Omental fat pad (tissue), 4 donors: Measurements from ENCODE around the gene LETM1. TPM values are rescaled to one million over a fixed set of nuclear protein-coding genes. Genes with fewer than 3 reads are reported as not detected.

Source experiments
- ATAC-seq: fragments of 150-250 bp; one replicate; pipeline ENCODE4 v1.9.1; 2016; ENCODE audit warnings: mild to moderate bottlenecking, moderate library complexity; ENCODE audit not compliant: low FRiP score
- DNase-seq: peaks from one replicate; pipeline ENCODE4 v3.0.0-alpha.2; 2019; ENCODE audit warnings: low spot score
- CTCF ChIP-seq, 3 donors: fragments of 450-650 bp; IDR thresholded peaks; one replicate each; pipeline ENCODE4 v1.5.1; 2016 to 2017; ENCODE audit warnings: antibody characterized with exemption in 3 of 3, mild to moderate bottlenecking in 3 of 3, moderate library complexity in 2 of 3
- total RNA-seq, 4 donors: library from RNA; depleted of rRNA; stranded (reverse); fragments of >200 nt; gene quantifications; one replicate each; pipeline ENCODE4 v1.1.0, GENCODE V29; 2016

The LETM1 gene
- total RNA-seq, 4 donors from 2014 or later: 42.2 to 104 (median 52.8) TPM

- TF ChIP-seq CTCF (IDR thresholded peaks at IDR 0.05): no peak
- DNase-seq (no peak), ATAC-seq (no peak)
Observed at GRCh38 chr4:1784789-1785591, 71.0 kb downstream of the LETM1 start.

GRCh38 chr4:1784395-1784788, 71.6 kb downstream of the LETM1 start:
- ATAC-seq: no peak
- no peak for TF ChIP-seq CTCF (IDR thresholded peaks at IDR 0.05)
- no peak for DNase-seq

DNA sequence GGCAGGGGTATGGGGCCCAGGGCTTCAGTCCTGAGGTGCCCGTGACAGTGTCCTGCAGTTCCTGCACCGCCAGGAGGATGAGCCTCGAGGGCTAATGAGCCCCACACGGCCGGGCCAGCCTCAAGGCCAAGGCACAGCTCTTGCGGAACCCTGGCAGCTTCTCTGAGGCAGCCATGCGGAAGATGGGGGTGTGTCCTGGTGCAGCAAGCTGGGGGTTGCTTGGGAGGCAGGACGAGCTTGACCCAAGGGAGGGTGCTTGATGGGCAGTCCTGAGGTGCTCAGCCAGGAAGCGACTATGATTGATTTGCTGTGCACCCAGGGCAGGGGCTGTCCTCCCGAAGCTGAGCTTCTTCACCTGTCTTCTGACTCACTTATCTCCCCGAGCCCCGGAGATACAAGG, 72.0 kb downstream of the LETM1 start:
- TF ChIP-seq CTCF (IDR thresholded peaks at IDR 0.05): no peak
- DNase-seq: no peak
- ATAC-seq: no peak

- no peak for ATAC-seq
- no peak for TF ChIP-seq CTCF (IDR thresholded peaks at IDR 0.05)
- no peak for DNase-seq
Observed at GRCh38 chr4:1783015-1783414, 72.9 kb downstream of the LETM1 start.

DNA sequence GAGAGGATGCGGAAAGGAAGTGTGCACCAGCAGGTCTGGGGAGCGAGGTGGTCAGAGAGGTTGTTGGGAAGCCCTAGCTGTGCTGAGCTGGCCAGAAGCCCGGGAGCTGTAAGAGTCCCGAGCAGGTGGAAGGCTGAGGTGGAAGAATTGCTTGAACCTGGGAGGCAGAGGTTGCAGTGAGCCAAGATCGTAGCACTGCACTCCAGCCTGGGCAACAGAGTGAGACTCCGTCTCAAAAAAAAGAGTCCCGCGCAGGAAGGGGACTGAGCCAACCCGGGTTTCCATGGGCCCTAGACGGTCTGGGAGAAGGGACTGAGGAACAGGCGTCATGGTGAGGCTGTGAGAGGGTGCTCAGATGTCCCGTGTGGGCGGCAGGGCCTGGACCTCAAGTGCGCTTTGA, 75.5 kb downstream of the LETM1 start:
- no peak for TF ChIP-seq CTCF (IDR thresholded peaks at IDR 0.05)

GRCh38 chr4:1779588-1780382, 76.2 kb downstream of the LETM1 start:
- TF ChIP-seq CTCF (IDR thresholded peaks at IDR 0.05): no peak
- DNase-seq (no peak), ATAC-seq (no peak)

More for the DNA sequence above, 75.5 kb downstream of the LETM1 start:
- DNase-seq (no peak), ATAC-seq (no peak)
